Lung (tissue), 12 donors: Measurements from ENCODE around the gene ACP7. TPM values are rescaled to one million over a fixed set of nuclear protein-coding genes. Genes with fewer than 3 reads are reported as not detected.
"Not testable (repeated sequence)": the region's sequence is repeated elsewhere in the genome, so short reads cannot be mapped to it uniquely, and the experiment has no call there.

ENCODE experiments used
- ATAC-seq: fragments of 200-7000 bp; cut with Tn5 transposase; one replicate; pipeline ENCODE4 v1.9.1; 2020; ENCODE audit warnings: moderate number of reproducible peaks; ENCODE audit not compliant: insufficient read depth, low FRiP score
- DNase-seq, 3 donors: peaks; one replicate each; pipeline ENCODE4 v3.0.0-alpha.2; 2013 to 2017
- H3K27ac ChIP-seq, 2 donors: one replicate each; pipeline ENCODE4 v1.5.1; 2013; ENCODE audit warnings: mild to moderate bottlenecking in 2 of 2, moderate library complexity in 2 of 2, control low read depth in 1 of 2, inconsistent platforms in 1 of 2, low read depth in 1 of 2, low read length in 1 of 2
- H3K27me3 ChIP-seq, 3 donors: one replicate each; pipeline ENCODE4 v1.5.1; 2013; ENCODE audit warnings: low read length in 2 of 3; ENCODE audit not compliant: control insufficient read depth in 3 of 3, insufficient read depth in 3 of 3
- H3K36me3 ChIP-seq, 4 donors: one replicate each; pipeline ENCODE4 v1.5.1; 2013; ENCODE audit warnings: low read length in 4 of 4, mild to moderate bottlenecking in 1 of 4, moderate library complexity in 1 of 4; ENCODE audit not compliant: control insufficient read depth in 4 of 4, insufficient read depth in 4 of 4
- H3K4me1 ChIP-seq, 5 donors: one replicate each; pipeline ENCODE4 v1.5.1; 2013; ENCODE audit warnings: low read length in 5 of 5, mild to moderate bottlenecking in 2 of 5, moderate library complexity in 1 of 5; ENCODE audit not compliant: control insufficient read depth in 5 of 5, insufficient read depth in 5 of 5
- H3K4me3 ChIP-seq: one replicate; pipeline ENCODE4 v1.5.1; 2013; ENCODE audit warnings: mild to moderate bottlenecking, control low read depth, moderate library complexity
- H3K9ac ChIP-seq, 2 donors: one replicate each; pipeline ENCODE4 v1.5.1; 2013; ENCODE audit warnings: low read length in 2 of 2, control low read depth in 1 of 2; ENCODE audit not compliant: insufficient read depth in 1 of 2
- H3K9me3 ChIP-seq, 4 donors: one replicate each; pipeline ENCODE4 v1.5.1; 2013; ENCODE audit warnings: low read length in 3 of 4, mild to moderate bottlenecking in 1 of 4, moderate library complexity in 1 of 4; ENCODE audit not compliant: control insufficient read depth in 4 of 4, insufficient read depth in 3 of 4
- CTCF ChIP-seq: IDR thresholded peaks from 2 replicates; pipeline ENCODE4 v1.5.1; 2012; ENCODE audit warnings: mild to moderate bottlenecking; ENCODE audit errors: control extremely low read depth, extremely low read depth
- WGBS, 2 donors: extraction: QIAGEN DNeasy Blood & Tissue Kit; methylation state at CpG; one replicate each; pipeline ENCODE4 v1.1.7; 2013; 5-methylcytosine and 5-hydroxymethylcytosine counted together
- polyA plus RNA-seq, 2 donors: library from polyadenylated mRNA; stranded (reverse); fragments of 200-250 nt; gene quantifications; one replicate each; pipeline ENCODE4 v1.2.1, GENCODE V29; 2013
- total RNA-seq, 2 donors: library from RNA; depleted of rRNA in 1 of 2; stranded (reverse); fragments of >200 nt in 1 of 2; gene quantifications; one replicate each; pipeline ENCODE4 v1.2.1, GENCODE V29; 2014 to 2021
- donor health status: control.
- donor health status: control.
- donor health status: Bipolar disorder and iron deficiency.
- donor health status: healthy.
- donor health status: DM: yes; HTN: yes; CAD: no.

The ACP7 gene
- total and polyA plus RNA-seq, 4 donors: 0.03 TPM; not detected in 3

DNA sequence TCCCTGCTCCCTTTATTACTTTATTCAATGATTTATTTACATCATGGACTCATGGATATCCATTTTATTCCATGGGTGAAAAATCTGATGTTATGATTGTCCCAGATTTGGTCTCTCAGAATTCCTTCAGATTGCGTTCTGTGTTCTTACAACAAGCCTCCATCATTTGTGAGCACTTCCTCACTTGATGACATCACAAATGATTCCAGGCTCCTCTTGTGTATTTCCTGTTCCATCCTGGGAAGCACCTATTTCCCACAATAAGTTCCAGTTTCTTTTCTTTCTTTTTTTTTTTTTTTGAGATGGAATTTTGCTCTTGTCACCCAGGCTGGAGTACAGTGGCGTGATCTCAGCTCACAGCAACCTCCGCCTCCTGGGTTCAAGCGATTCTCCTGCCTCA lies 6.7 kb downstream of the ACP7 start:
- peaks cover 0 to 15% (median 1%) of the 10 kb centered on the region in 3 donors for H3K27me3 ChIP-seq

DNA sequence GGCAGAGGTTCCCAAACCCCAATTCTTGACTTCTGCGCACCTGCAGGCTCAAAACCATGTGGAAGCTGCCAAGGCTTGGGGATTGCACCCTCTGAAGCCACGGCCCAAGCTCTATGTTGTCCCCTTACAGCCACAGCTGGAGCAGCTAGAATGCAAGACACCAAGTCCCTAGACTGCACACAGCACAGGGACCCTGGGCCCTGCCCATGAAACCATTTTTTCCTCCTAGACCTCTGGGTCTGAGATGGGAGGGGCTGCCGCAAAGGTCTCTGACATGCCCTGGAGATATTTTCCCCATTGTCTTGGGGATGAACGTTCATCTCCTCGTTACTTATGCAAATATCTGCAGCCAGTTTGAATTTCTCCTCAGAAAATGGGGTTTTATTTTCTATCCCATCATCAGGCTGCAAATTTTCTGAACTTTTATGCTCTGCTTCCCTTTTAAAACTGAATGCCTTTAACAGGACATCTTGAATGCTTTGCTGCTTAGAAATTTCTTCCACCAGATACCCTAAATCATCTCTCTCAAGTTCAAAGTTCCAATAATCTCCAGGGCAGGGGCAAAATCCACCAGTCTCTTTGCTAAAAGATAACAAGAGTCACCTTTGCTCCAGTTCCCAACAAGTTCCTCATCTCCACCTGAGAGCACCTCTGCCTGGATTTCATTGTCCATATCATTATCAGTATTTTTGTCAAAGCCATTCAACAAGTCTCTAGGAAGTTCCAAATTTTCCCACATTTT lies 11.8 kb downstream of the ACP7 start:
- not testable (repeated sequence) for H3K4me1 ChIP-seq, H3K36me3 ChIP-seq, ATAC-seq, DNase-seq, H3K4me3 ChIP-seq, H3K27ac ChIP-seq, H3K9ac ChIP-seq, H3K9me3 ChIP-seq
- 82 to 94% methylated on average over 5 of the region's 5 CpGs for WGBS, 2 donors
- peaks cover 0 to 18% (median 3%) of the 10 kb centered on the region in 3 donors for H3K27me3 ChIP-seq

More for the DNA sequence above, 6.7 kb downstream of the ACP7 start:
- H3K36me3 ChIP-seq: no peaks in the 10 kb centered on the region
- H3K4me3 ChIP-seq: no peak overlapping the region
- no peaks in the 10 kb centered on the region for H3K9me3 ChIP-seq
- 85 to 98% methylated on average over 4 of the region's 4 CpGs for WGBS, 2 donors
- DNase-seq: no peak
- H3K9ac ChIP-seq: no peak overlapping the region
- H3K4me1 ChIP-seq: no peaks in the 10 kb centered on the region
- no peak for TF ChIP-seq CTCF
- no peak for ATAC-seq
- H3K27ac ChIP-seq: no peak overlapping the region

DNA sequence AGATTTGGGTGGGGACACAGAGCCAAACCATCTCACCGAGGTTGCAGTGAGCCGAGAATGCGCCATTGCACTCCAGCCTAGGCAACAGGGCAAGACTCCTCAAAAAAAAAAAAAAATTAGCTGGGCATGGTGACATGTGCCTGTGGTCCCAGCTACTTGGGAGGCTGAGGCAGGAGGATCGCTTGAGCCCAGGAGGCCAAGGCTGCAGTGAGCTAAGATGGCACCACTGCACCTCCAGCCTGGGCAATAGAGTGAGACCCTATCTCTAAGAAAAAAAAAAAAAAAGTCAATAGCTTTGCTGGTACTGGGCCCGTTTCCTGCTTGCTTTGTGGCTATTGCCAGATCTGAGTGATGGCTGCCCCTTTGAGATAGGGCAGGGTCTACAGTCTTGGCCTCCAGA lies 13.1 kb downstream of the ACP7 start:
- Histone ChIP-seq H3K9me3 (no peaks in the 10 kb centered on the region), H3K27me3 (peaks cover 0 to 15% (median 3%) of the 10 kb centered on the region in 3 donors), H3K4me3 (no peak overlapping the region), H3K4me1 (peaks cover 0 to 2% (median 0%) of the 10 kb centered on the region in 5 donors), H3K36me3 (no peaks in the 10 kb centered on the region), H3K9ac (no peak overlapping the region), H3K27ac (no peak overlapping the region)
- DNase-seq (no peak), ATAC-seq (no peak)
- TF ChIP-seq CTCF: no peak
- WGBS, 2 donors: 61 to 72% methylated on average over 5 of the region's 5 CpGs

DNA sequence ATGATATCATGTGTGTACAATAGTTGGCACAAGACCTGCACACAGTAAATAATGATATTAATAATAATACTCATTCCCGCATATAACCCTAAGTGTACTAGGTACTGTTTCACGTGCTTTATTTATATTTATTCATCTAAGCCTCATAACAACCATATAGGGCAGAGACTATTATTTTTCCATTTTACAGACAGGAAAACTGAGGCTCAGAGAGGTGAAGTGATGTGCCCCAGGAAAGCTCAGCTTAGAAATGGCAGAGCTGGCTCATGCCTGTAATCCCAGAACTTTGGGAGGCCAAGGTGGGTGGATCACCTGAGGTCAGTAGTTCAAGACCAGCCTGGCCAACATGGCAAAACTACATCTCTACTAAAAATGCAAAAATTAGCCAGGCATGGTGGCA lies 13.6 kb downstream of the ACP7 start:
- DNase-seq (no peak), ATAC-seq (no peak)
- no peak overlapping the region for H3K4me3 ChIP-seq
- peaks cover 0 to 14% (median 3%) of the 10 kb centered on the region in 3 donors for H3K27me3 ChIP-seq
- H3K9me3 ChIP-seq: no peaks in the 10 kb centered on the region
- 61 to 76% methylated on average over 2 of the region's 2 CpGs for WGBS, 2 donors
- H3K4me1 ChIP-seq: peaks cover 0 to 2% (median 0%) of the 10 kb centered on the region in 5 donors
- H3K36me3 ChIP-seq: no peaks in the 10 kb centered on the region
- H3K9ac ChIP-seq: no peak overlapping the region
- TF ChIP-seq CTCF: no peak
- no peak overlapping the region for H3K27ac ChIP-seq
